Small intestine (tissue), 7 donors: Measurements from ENCODE around the gene CNPY4. TPM values are rescaled to one million over a fixed set of nuclear protein-coding genes. Genes with fewer than 3 reads are reported as not detected.
"Not testable (repeated sequence)": the region's sequence is repeated elsewhere in the genome, so short reads cannot be mapped to it uniquely, and the experiment has no call there.

Source experiments
- DNase-seq, 2 donors: peaks; one replicate each; pipeline versions ENCODE4 v3.0.0 to v3.0.0-alpha.2; 2013
- FAIRE-seq: peaks from 2 replicates; lab custom pipeline; 2012; peaks lifted over from hg19 to GRCh38; lab: Jason Lieb, UNC
- H3K27ac ChIP-seq, 3 donors: one replicate each; pipeline ENCODE4 v1.5.1; 2013; ENCODE audit warnings: low read length in 2 of 3, mild to moderate bottlenecking in 2 of 3, control low read depth in 1 of 3, inconsistent platforms in 1 of 3, low read depth in 1 of 3, moderate library complexity in 1 of 3
- H3K27me3 ChIP-seq, 3 donors: one replicate each; pipeline ENCODE4 v1.6.1; 2013; ENCODE audit warnings: low read length in 3 of 3, inconsistent platforms in 1 of 3; ENCODE audit not compliant: control insufficient read depth in 3 of 3, insufficient read depth in 3 of 3
- H3K36me3 ChIP-seq, 3 donors: one replicate each; pipeline ENCODE4 v1.6.1; 2013; ENCODE audit warnings: low read length in 3 of 3, inconsistent platforms in 1 of 3, low read depth in 1 of 3, mild to moderate bottlenecking in 1 of 3, moderate library complexity in 1 of 3; ENCODE audit not compliant: control insufficient read depth in 3 of 3, insufficient read depth in 2 of 3
- H3K4me1 ChIP-seq, 3 donors: one replicate each; pipeline ENCODE4 v1.6.1; 2013; ENCODE audit warnings: low read length in 2 of 3, inconsistent platforms in 1 of 3, low read depth in 1 of 3, mild to moderate bottlenecking in 1 of 3, moderate library complexity in 1 of 3; ENCODE audit not compliant: control insufficient read depth in 3 of 3, insufficient read depth in 2 of 3
- H3K4me3 ChIP-seq, 3 donors: one replicate each; pipeline ENCODE4 v1.5.1; 2013; ENCODE audit warnings: low read length in 3 of 3, control low read depth in 1 of 3, inconsistent platforms in 1 of 3, low read depth in 1 of 3, mild to moderate bottlenecking in 1 of 3, moderate library complexity in 1 of 3
- H3K9me3 ChIP-seq, 2 donors: one replicate each; pipeline ENCODE4 v1.6.1; 2013; ENCODE audit warnings: low read depth in 1 of 2, low read length in 1 of 2; ENCODE audit not compliant: control insufficient read depth in 2 of 2, insufficient read depth in 1 of 2
- WGBS, 3 donors: extraction: QIAGEN DNeasy Blood & Tissue Kit; methylation state at CpG; one replicate each; pipeline ENCODE4 v1.1.7; 2013; 5-methylcytosine and 5-hydroxymethylcytosine counted together
- polyA plus RNA-seq, 4 donors: library from polyadenylated mRNA; stranded (reverse) in 3 of 4; unstranded in 1 of 4; fragments of 200-250 nt in 3 of 4; fragments of 120-200 nt in 1 of 4; gene quantifications; one replicate each; pipeline versions ENCODE4 v1.2.1 to v1.2.3, GENCODE V29; 2013
- donor health status: healthy with polysubstance abuse.
- donor health status: control.
- donor health status: control.
- donor health status: Bipolar disorder and iron deficiency.
- donor health status: healthy.

Gene CNPY4
- polyA plus RNA-seq, 4 donors = 2.5 to 14.0 (median 7.5) TPM

DNA sequence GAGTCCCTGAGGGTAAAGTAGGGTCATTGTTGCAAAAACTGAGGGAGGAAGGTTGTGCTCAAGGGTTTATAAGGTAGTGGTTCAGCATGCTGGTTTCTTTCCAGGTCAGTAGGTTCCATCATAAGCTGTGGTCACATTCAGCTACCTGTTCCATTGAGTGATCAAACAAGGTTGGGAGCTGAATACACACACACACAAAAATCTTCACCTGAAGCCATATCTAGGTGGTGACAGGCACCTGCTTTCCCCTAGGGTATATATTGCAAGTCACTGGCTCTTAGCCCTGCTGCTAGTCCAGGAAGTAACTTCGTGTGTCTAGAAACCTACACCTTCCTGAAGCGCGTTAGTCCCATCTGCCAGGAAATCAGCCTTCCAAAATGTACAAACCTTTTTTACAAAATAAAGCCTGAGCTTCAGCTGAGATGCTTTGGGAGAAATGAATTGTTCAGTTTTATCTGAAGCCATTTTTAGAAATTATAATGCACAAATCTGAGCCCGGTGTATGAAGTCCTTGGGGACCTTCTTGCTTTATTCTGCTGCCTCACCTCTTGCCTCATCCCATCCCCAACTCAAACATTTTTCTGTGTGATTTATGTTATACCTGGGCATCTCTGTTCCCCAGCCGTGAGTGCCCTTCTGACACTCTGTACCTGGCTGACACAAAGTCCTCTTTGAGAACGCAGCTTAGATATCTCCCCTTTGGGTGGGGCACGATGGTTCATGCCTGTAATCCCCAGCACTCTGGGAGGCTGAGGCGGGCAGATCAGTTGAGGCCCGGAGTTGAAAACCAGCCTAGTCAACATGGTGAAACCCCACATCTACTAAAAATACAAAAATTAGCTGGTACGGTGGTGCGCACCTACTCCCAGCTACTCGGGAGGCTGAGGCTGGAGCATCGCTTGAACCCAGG lies 18.7 kb downstream of the CNPY4 start:
- H3K4me1 ChIP-seq = peaks cover 0 to 7% (median 6%) of the 10 kb centered on the region in 3 donors
- no peaks in the 10 kb centered on the region for H3K36me3 ChIP-seq
- H3K27me3 ChIP-seq = no peaks in the 10 kb centered on the region
- H3K9me3 ChIP-seq = no peaks in the 10 kb centered on the region
- H3K27ac ChIP-seq = no peak overlapping the region
- 38 to 64% (median 56%) methylated on average over 13 of the region's 13 CpGs for WGBS, 3 donors
- H3K4me3 ChIP-seq = no peak overlapping the region
- DNase-seq = peak in 1 of 2 donors; percentile 69
- FAIRE-seq = no peak

DNA sequence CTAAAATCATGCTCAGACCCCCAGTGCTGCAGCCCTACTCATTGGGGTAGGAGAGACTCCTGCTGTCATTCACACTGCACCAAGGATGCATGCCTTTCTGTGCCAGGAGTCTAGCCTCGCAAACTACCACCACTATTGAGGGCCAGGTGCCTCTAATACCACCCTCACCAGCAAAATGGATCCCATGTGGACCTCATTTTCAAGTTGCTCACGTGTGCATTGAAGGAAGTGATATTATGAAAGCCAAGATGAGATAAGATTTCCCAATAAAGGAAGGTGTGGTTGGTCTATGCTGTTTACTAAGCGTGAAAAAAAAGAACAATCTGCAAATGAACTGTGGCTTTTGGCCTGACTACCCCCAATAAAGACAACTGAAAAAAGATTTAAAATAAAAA lies 22.1 kb downstream of the CNPY4 start:
- FAIRE-seq (no peak), DNase-seq (peak; percentile 69 to 79)
- peak overlapping the region in 2 of 3 donors; percentile 55 to 94 for H3K27ac ChIP-seq
- H3K4me3 ChIP-seq = no peak overlapping the region
- H3K4me1 ChIP-seq = peaks cover 0 to 7% (median 6%) of the 10 kb centered on the region in 3 donors
- H3K27me3 ChIP-seq = no peaks in the 10 kb centered on the region
- H3K9me3 ChIP-seq = no peaks in the 10 kb centered on the region
- 14 to 36% (median 32%) methylated on average over 3 of the region's 3 CpGs for WGBS, 3 donors
- H3K36me3 ChIP-seq = no peaks in the 10 kb centered on the region

DNA sequence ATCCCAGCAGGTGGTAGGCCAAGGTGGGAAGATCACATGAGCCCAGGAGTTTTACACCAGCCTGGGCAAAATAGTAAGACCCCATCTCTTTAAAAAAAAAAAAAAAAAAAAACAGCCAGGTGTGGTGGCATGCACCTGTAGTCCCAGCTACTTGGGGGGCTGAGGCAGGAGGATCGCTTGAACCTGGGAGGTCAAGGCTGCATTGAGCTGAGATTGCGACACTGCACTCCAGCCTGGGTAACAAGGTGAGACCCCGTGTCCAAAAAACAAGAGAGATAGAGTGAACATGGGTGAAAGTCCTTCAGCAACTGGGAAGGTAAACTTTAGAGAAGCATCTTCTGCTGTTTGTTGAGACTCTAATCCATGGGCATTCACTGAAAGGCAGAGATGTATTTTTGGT lies 23.0 kb downstream of the CNPY4 start:
- Histone ChIP-seq H3K4me3 (no peak overlapping the region), H3K36me3 (no peaks in the 10 kb centered on the region), H3K27ac (no peak overlapping the region), H3K9me3 (no peaks in the 10 kb centered on the region), H3K27me3 (no peaks in the 10 kb centered on the region), H3K4me1 (peaks cover 0 to 7% (median 6%) of the 10 kb centered on the region in 3 donors)
- DNase-seq (no peak), FAIRE-seq (no peak)
- WGBS, 3 donors = 92 to 95% (median 94%) methylated on average over 3 of the region's 3 CpGs

DNA sequence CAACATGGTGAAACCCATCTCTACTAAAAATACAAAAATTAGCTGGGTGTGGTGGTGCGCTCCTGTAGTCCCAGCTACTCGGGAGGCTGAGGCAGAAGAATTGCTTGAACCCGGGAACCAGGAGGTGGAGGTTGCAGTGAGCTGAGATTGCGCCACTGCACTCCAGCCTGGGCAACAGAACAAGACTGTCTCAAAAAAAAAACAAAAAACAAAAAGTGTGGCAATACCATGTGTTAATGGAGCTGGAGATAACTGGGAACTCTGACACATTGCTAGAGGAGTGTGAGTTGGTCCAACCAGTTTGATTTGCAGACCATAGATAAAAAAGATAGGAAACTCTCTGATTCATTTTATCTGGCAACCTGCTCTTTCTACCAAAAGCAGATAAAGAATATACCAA lies 26.9 kb downstream of the CNPY4 start:
- not testable (repeated sequence) for H3K9me3 ChIP-seq, FAIRE-seq, H3K27ac ChIP-seq, H3K36me3 ChIP-seq, H3K4me3 ChIP-seq, H3K27me3 ChIP-seq, DNase-seq
- WGBS, 3 donors = 79 to 97% (median 88%) methylated on average over 4 of the region's 4 CpGs
- peaks cover 0 to 11% (median 4%) of the 10 kb centered on the region in 3 donors for H3K4me1 ChIP-seq

DNA sequence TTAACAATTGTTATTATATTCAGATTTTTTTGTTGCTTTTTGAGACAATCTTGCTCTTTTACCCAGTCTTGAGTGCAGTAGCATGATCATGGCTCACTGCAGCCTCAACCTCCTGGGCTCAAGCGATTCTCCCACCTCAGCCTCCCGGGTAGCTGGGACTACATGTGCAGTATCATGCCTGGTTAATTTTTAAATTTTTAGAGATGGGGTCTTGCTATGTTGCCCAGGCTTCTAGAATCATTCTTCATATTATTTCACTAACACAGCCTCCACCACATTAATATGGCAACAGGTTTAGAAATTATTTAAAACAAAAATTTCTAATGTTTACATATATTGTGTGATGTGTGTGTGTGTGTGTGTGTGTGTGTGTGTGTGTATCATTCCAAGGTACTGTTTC lies 27.8 kb downstream of the CNPY4 start:
- Histone ChIP-seq H3K27me3 (no peaks in the 10 kb centered on the region), H3K4me3 (no peak overlapping the region), H3K9me3 (no peaks in the 10 kb centered on the region), H3K27ac (no peak overlapping the region), H3K4me1 (peaks cover 0 to 7% (median 4%) of the 10 kb centered on the region in 3 donors), H3K36me3 (peaks cover 0 to 7% (median 0%) of the 10 kb centered on the region in 3 donors)
- DNase-seq = no peak
- WGBS, 3 donors = 96% methylated on average over 2 of the region's 2 CpGs
- no peak for FAIRE-seq

DNA sequence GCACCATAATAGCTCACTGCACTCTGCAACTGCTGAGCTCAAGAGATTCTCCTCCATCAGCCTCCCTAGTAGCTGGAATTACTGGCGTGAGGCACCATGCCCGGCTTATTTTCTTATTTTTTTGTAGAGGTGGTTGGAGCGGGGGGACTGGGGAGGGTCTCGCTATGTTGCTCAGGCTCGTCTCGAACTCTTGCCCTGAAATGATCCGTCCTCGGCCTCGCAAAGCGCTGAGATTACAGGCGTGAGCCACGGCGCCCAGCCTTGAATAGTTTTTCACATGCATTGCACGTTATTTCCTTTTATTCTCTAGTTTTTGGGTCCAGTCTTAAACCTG lies 28.8 kb downstream of the CNPY4 start:
- peaks cover 0 to 12% (median 4%) of the 10 kb centered on the region in 3 donors for H3K4me1 ChIP-seq
- DNase-seq (no peak), FAIRE-seq (no peak)
- H3K9me3 ChIP-seq = no peaks in the 10 kb centered on the region
- WGBS, 3 donors = 5 to 12% (median 8%) methylated on average over 14 of the region's 14 CpGs
- H3K36me3 ChIP-seq = peaks cover 0 to 13% (median under 1%) of the 10 kb centered on the region in 3 donors
- no peaks in the 10 kb centered on the region for H3K27me3 ChIP-seq
- H3K4me3 ChIP-seq = peak overlapping the region; percentile 31 to 47 (median 33)
- peak overlapping the region; percentile 43 to 84 (median 82) for H3K27ac ChIP-seq

DNA sequence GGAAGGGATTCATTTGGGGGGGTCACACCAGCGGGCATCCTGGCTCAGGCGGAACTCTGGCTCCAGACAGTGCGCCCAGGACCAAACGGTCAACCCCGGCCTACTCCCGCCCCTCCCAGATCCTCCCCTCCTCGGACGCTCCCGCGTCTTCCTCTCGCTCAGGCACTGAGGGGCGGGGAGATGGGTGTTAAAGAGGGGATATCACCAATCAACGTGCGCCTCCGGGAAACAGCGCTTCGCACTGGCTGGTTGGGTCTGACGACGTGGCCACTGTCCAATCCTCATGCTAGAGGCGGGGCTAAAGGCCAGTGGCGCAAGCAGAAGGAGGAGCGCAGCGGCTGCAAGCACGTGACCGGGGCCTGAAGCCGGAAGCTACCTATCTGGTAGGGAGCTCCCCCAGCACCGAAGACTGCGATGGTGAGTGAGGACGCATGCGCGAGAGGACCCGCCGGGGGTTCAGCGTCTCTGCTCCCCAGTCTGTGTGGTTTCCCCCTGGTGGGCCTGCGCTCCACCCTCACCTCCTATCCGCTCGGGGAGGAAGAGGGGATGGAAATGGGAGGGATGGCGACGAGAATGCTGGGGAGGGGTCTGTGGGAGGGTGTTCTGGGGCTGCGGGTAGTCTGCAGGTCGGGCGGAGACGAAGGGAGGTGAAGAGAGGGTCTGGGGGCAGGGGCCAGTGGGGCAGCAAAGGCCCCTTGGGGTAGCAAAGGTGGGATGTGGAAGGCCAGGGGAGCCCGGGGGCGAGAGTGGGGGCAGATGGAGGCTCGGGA lies 29.3 kb downstream of the CNPY4 start, which contains the start of gene LAMTOR4:
TSS of gene LAMTOR4 (plus strand) at position 360 of the 770 bp plus-strand sequence. CDS start at position 415, 55 bp downstream.
- WGBS, 3 donors = 0 to 1% (median 1%) methylated on average over 39 to 46 of the region's 46 CpGs
- Histone ChIP-seq H3K4me1 (peaks cover 0 to 17% (median 8%) of the 10 kb centered on the region in 3 donors), H3K9me3 (no peaks in the 10 kb centered on the region), H3K4me3 (peak within 1 kb of the TSS; percentile 67 to 100 (median 83)), H3K36me3 (peaks cover 0 to 18% (median 5%) of the 10 kb centered on the region in 3 donors), H3K27me3 (no peaks in the 10 kb centered on the region), H3K27ac (peak within 1 kb of the TSS; percentile 66 to 92 (median 82))
- DNase-seq (peak; percentile 99 to 100), FAIRE-seq (no peak)

DNA sequence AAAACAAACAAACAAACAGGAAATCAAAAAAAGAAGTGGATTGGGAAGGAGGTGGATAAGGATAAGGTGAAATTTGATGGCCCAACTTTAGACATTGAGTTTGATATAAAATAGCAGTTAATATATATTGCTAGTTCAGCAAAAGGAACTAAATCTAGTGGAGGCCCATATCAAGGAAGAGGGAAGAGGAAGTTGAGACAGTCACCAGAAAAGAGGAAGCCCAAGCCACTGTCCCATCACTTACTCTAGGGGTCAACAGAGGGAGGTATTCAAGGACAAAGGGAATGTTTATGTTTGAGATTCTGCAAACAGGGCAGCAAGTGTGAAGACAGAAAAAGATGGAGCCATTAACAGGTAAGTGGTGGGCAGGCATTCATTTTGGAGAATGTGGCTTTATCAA lies 33.0 kb downstream of the CNPY4 start:
- DNase-seq (no peak), FAIRE-seq (no peak)
- Histone ChIP-seq H3K36me3 (peaks cover 3 to 55% (median 5%) of the 10 kb centered on the region in 3 donors), H3K27me3 (no peaks in the 10 kb centered on the region), H3K27ac (no peak overlapping the region), H3K9me3 (no peaks in the 10 kb centered on the region), H3K4me3 (no peak overlapping the region), H3K4me1 (peaks cover 3 to 49% (median 8%) of the 10 kb centered on the region in 3 donors)
